Mucosa of rectum (tissue), 2 donors: ENCODE data around the gene ST6GALNAC4.
"Not testable (repeated sequence)": the region's sequence is repeated elsewhere in the genome, so short reads cannot be mapped to it uniquely, and the experiment has no call there.

Experiments used
- H3K27ac ChIP-seq, 2 donors: one replicate each; pipeline ENCODE4 v1.7.0; 2013; ENCODE audit warnings: inconsistent platforms in 2 of 2, low read depth in 2 of 2, low read length in 2 of 2
- H3K27me3 ChIP-seq, 2 donors: one replicate each; pipeline ENCODE4 v1.7.0; 2013; ENCODE audit warnings: low read length in 2 of 2; ENCODE audit not compliant: control insufficient read depth in 2 of 2, insufficient read depth in 2 of 2
- H3K36me3 ChIP-seq, 2 donors: one replicate each; pipeline ENCODE4 v1.7.0; 2013; ENCODE audit warnings: low read length in 2 of 2; ENCODE audit not compliant: control insufficient read depth in 2 of 2, insufficient read depth in 2 of 2
- H3K4me1 ChIP-seq, 2 donors: one replicate each; pipeline ENCODE4 v1.7.0; 2013; ENCODE audit warnings: low read length in 2 of 2, mild to moderate bottlenecking in 1 of 2; ENCODE audit not compliant: control insufficient read depth in 2 of 2, insufficient read depth in 2 of 2
- H3K4me3 ChIP-seq, 2 donors: one replicate each; pipeline ENCODE4 v1.7.0; 2013; ENCODE audit warnings: low read length in 2 of 2
- H3K9ac ChIP-seq, 2 donors: one replicate each; pipeline ENCODE4 v1.7.0; 2013; ENCODE audit warnings: low read length in 2 of 2, low read depth in 1 of 2, mild to moderate bottlenecking in 1 of 2
- H3K9me3 ChIP-seq, 2 donors: one replicate each; pipeline ENCODE4 v1.7.0; 2013; ENCODE audit warnings: low read length in 2 of 2; ENCODE audit not compliant: control insufficient read depth in 2 of 2
- donor health status: healthy.
- donor health status: Normal muscosa, but diverticular disease.

The ST6GALNAC4 gene

GRCh38 chr9:127873223-127873691 is 43.6 kb downstream of the ST6GALNAC4 start:
- Histone ChIP-seq H3K9me3 (no peaks in the 10 kb centered on the region), H3K27ac (no peak overlapping the region), H3K4me3 (no peak overlapping the region), H3K27me3 (no peaks in the 10 kb centered on the region), H3K9ac (no peak overlapping the region), H3K4me1 (peaks cover 35 to 39% of the 10 kb centered on the region in 2 donors), H3K36me3 (peaks cover 14 to 30% of the 10 kb centered on the region in 2 donors)

DNA sequence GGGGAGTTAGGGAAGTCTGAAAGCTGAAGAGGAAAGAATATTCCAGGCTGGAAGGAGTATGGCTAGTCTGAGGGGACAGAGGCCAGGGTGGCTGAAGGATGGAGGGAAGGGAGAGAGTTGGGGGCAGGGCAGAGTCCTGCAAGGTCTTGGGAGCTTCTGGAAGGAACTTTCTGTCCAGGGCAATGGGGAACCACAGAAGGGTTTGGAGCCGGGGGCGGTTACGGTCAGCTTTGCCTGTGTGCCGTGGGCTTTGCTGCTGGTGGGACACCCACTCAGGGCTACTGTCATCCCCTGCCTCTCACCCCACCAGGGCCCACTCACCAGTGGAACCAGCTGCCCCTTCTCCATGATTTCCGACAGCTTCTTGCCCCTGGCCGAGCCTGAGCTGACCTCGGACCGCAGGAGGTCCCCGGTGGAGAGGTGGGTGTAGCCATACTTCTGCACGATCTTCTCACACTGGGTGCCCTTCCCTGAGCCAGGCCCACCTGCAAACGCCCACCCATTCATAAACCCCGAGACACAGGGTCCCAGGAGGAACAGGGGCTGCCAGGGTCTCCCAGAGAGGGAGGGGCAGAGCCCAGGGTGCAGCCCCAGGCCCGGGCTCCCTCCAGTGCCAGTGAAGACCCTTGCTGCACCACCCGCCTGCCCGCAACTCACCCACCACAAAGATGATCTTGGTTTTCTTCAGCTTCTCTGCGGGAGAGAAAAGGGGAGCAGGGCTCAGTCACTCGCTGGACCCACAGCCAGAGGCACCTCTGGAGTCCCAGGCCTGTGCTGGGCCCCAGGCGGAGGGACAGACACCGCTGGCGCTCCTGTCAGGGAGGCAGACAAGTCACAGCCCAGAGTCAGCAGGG is 44.2 kb downstream of the ST6GALNAC4 start:
- peaks cover 29 to 32% of the 10 kb centered on the region in 2 donors for H3K4me1 ChIP-seq
- no peak overlapping the region for H3K27ac ChIP-seq
- H3K27me3 ChIP-seq, result no peaks in the 10 kb centered on the region
- H3K9me3 ChIP-seq, result no peaks in the 10 kb centered on the region
- H3K4me3 ChIP-seq, result no peak overlapping the region
- no peak overlapping the region for H3K9ac ChIP-seq
- peaks cover 14 to 37% of the 10 kb centered on the region in 2 donors for H3K36me3 ChIP-seq

GRCh38 chr9:127871531-127871930 is 45.3 kb downstream of the ST6GALNAC4 start:
- Histone ChIP-seq H3K9me3 (no peaks in the 10 kb centered on the region), H3K27me3 (no peaks in the 10 kb centered on the region), H3K27ac (no peak overlapping the region), H3K36me3 (peaks cover 14 to 38% of the 10 kb centered on the region in 2 donors), H3K4me1 (peaks cover 21 to 26% of the 10 kb centered on the region in 2 donors), H3K9ac (no peak overlapping the region), H3K4me3 (no peak overlapping the region)

DNA sequence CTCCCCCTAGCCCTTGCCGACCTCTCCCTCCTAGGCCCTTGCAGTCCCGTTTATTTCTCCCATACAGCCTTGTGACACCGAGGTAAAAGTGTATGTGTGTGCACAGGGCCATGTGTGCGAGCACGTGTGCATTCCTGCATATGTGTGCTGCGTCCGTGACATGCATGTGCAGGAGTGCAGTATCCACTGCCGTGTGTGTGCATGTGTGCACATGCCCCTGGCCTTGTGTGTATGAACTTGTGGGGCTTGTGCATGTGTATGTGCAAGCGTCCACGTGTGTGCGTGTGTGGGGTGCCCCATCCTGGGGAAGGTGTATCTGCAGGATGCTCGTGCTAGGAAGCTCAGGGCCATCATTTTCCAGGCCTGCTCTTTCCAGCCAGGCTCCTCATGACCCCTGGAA is 46.0 kb downstream of the ST6GALNAC4 start:
- H3K36me3 ChIP-seq, result peaks cover 14 to 39% of the 10 kb centered on the region in 2 donors
- no peak overlapping the region for H3K4me3 ChIP-seq
- H3K9me3 ChIP-seq, result no peaks in the 10 kb centered on the region
- no peak overlapping the region for H3K9ac ChIP-seq
- peaks cover 16 to 21% of the 10 kb centered on the region in 2 donors for H3K4me1 ChIP-seq
- no peaks in the 10 kb centered on the region for H3K27me3 ChIP-seq
- H3K27ac ChIP-seq, result no peak overlapping the region

GRCh38 chr9:127870153-127870491 is 46.7 kb downstream of the ST6GALNAC4 start:
- H3K9me3 ChIP-seq, H3K27ac ChIP-seq, H3K9ac ChIP-seq, H3K27me3 ChIP-seq, H3K4me3 ChIP-seq: not testable (repeated sequence)
- peaks cover 14 to 41% of the 10 kb centered on the region in 2 donors for H3K36me3 ChIP-seq
- peaks cover 8 to 13% of the 10 kb centered on the region in 2 donors for H3K4me1 ChIP-seq

GRCh38 chr9:127869310-127870152 is 47.3 kb downstream of the ST6GALNAC4 start:
- peaks cover 14 to 43% of the 10 kb centered on the region in 2 donors for H3K36me3 ChIP-seq
- no peak overlapping the region for H3K4me3 ChIP-seq
- no peak overlapping the region for H3K27ac ChIP-seq
- no peak overlapping the region for H3K9ac ChIP-seq
- H3K4me1 ChIP-seq, result peaks cover 3 to 11% of the 10 kb centered on the region in 2 donors
- no peaks in the 10 kb centered on the region for H3K27me3 ChIP-seq
- no peaks in the 10 kb centered on the region for H3K9me3 ChIP-seq

GRCh38 chr9:127868278-127868902 is 48.5 kb downstream of the ST6GALNAC4 start:
- no peak overlapping the region for H3K4me3 ChIP-seq
- H3K27ac ChIP-seq, result no peak overlapping the region
- H3K4me1 ChIP-seq, result peaks cover 0 to 2% of the 10 kb centered on the region in 2 donors
- no peaks in the 10 kb centered on the region for H3K9me3 ChIP-seq
- no peaks in the 10 kb centered on the region for H3K27me3 ChIP-seq
- peaks cover 14 to 43% of the 10 kb centered on the region in 2 donors for H3K36me3 ChIP-seq
- H3K9ac ChIP-seq, result no peak overlapping the region

DNA sequence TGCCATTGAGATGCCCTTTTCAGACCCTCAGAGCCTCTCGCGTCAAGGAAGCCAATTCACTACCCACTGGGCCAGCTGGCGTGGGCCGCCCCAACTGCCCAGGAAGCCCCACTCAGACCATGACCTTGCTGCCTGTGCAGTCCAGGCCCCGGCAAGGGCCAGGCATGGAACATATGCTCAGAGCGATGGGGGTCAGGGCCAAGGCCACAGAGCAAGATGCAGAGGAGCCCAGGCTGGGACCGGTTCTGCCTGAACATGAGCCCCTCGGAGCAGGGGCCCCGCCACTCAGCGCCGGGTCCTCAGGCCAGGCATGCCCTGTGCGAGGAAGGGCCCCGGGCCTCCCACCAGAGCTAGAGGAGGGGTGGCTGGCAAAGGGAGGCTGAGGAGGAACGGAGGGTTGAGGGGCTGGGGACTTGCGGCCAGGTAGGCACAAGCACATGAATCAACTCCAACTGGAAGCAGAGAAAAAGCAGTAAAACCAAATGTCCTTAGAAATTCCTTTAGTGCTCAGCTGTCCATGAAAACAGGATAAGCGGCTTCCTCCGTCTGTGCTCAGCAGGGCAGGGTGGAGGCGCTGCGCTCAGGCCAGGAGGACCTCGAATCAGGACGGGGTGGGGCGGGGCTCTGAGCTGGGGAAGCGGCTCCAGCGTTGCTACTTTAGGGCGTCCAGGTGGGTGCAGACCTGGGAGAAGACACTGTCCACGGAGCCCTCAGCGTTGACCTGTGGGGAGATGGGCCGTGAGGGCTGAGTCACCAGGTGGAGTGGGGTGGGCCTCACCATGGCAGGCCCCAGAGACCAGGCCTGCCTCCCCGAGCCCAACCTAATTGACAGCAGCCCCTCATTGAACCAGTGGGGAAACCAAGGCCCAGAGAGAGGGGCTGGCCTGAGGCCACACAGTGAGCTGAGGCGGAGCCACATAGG is 49.2 kb downstream of the ST6GALNAC4 start:
- H3K9ac ChIP-seq, result no peak overlapping the region
- peaks cover 13 to 43% of the 10 kb centered on the region in 2 donors for H3K36me3 ChIP-seq
- no peak overlapping the region for H3K4me3 ChIP-seq
- no peak overlapping the region for H3K27ac ChIP-seq
- no peaks in the 10 kb centered on the region for H3K27me3 ChIP-seq
- H3K9me3 ChIP-seq, result no peaks in the 10 kb centered on the region
- H3K4me1 ChIP-seq, result peaks cover 0 to 3% of the 10 kb centered on the region in 2 donors

DNA sequence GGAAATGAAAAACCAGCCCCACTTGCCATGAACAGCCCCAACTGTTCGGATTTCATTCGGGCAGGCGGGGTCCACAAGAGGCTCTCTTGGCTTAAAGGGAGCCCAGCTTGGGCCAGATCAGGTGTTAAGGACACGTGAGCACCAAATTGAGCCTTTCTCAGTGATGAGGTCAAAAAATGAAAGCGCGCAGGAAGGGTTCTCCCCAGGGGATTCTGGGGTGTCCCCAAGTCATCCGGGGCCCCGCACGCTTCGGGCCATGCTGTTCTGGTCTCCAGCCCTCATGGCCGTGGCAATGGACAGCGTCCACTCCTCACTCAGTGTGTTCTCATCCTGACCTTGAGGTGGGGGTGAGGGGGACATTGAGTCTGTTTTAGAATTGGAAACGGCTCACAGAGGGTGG is 50.3 kb downstream of the ST6GALNAC4 start:
- peaks cover 7 to 33% of the 10 kb centered on the region in 2 donors for H3K36me3 ChIP-seq
- no peak overlapping the region for H3K4me3 ChIP-seq
- no peaks in the 10 kb centered on the region for H3K27me3 ChIP-seq
- H3K4me1 ChIP-seq, result peaks cover 5 to 13% of the 10 kb centered on the region in 2 donors
- H3K9ac ChIP-seq, result no peak overlapping the region
- H3K9me3 ChIP-seq, result no peaks in the 10 kb centered on the region
- no peak overlapping the region for H3K27ac ChIP-seq
